Psoas muscle (tissue), 8 donors: ENCODE data around the gene PKNOX2. TPM values are rescaled to one million over a fixed set of nuclear protein-coding genes. Genes with fewer than 3 reads are reported as not detected.

ENCODE experiments used
- ATAC-seq, 4 donors: fragments of 200-7000 bp; cut with Tn5 transposase; one replicate each; pipeline ENCODE4 v1.9.1; 2020; ENCODE audit warnings: moderate library complexity in 3 of 4, mild to moderate bottlenecking in 2 of 4
- DNase-seq, 2 donors: peaks; one replicate each; pipeline ENCODE4 v3.0.0-alpha.2; 2020
- H3K27ac ChIP-seq: fragments of 200-600 bp; one replicate; pipeline ENCODE4 v1.8.0; 2022
- H3K27me3 ChIP-seq, 3 donors: fragments of 200-600 bp in 1 of 3; one replicate each; pipeline versions ENCODE4 v1.6.1 to v1.8.0; 2013 to 2022; ENCODE audit warnings: low read length in 2 of 3, mild to moderate bottlenecking in 2 of 3, moderate library complexity in 1 of 3; ENCODE audit not compliant: insufficient read depth in 3 of 3
- H3K36me3 ChIP-seq, 2 donors: fragments of 200-600 bp in 1 of 2; one replicate each; pipeline versions ENCODE4 v1.6.1 to v1.8.0; 2013 to 2022; ENCODE audit warnings: low read depth in 1 of 2, mild to moderate bottlenecking in 1 of 2, moderate library complexity in 1 of 2; ENCODE audit not compliant: insufficient read depth in 1 of 2
- H3K4me1 ChIP-seq: fragments of 200-600 bp; one replicate; pipeline ENCODE4 v1.8.0; 2022
- H3K4me3 ChIP-seq: fragments of 200-600 bp; one replicate; pipeline ENCODE4 v1.8.0; 2022; ENCODE audit warnings: mild to moderate bottlenecking
- H3K9me3 ChIP-seq: fragments of 200-600 bp; one replicate; pipeline ENCODE4 v1.8.0; 2022
- CTCF ChIP-seq: fragments of 200-600 bp; IDR thresholded peaks from one replicate; pipeline ENCODE4 v1.8.0; 2022; ENCODE audit warnings: antibody characterized with exemption
- WGBS, 3 donors: extraction: QIAGEN DNeasy Blood & Tissue Kit; methylation state at CpG; one replicate each; pipeline versions ENCODE4 v1.1.6 to v1.1.7; 2013; 5-methylcytosine and 5-hydroxymethylcytosine counted together
- intact Hi-C, 2 donors: fragments of 100-400 bp; cut with DNase I; formaldehyde crosslinking; loops; one replicate each; pipeline versions ENCODE4 v1.11.0 to v1.14.2; 2022
- polyA plus RNA-seq, 3 donors: library from polyadenylated mRNA; stranded (reverse); fragments of 200-250 nt; gene quantifications; one replicate each; pipeline ENCODE4 v1.2.3, GENCODE V29; 2013
- total RNA-seq, 4 donors: library from RNA; stranded (reverse); fragmentation: NEBNext Ultra II Directional in 2 of 4; extraction: Animal tissue kit (Norgen Biotek cat#: 25700) in 2 of 4; gene quantifications; one replicate each; pipeline versions ENCODE4 v1.2.1 to v1.2.4, GENCODE V29; 2021 to 2023
- donor health status: healthy with polysubstance abuse.
- donor health status: DM: no; HTN: no; CAD: no; lungs with moderate emphysema.
- donor health status: Bipolar disorder and iron deficiency.
- donor health status: healthy.
- donor health status: DM: yes; HTN: yes; CAD: no.
- donor health status: DM: no; HTN: no; CAD: no.
- donor health status: DM: no; HTN: no; CAD: no.
- donor health status: DM: yes; HTN: yes; CAD: no.

The PKNOX2 gene
- total and polyA plus RNA-seq, 7 donors: 1.8 to 30.5 (median 14.5) TPM

GRCh38 chr11:125167954-125168835, 3.6 kb downstream of the PKNOX2 start:
- 49 to 72% (median 53%) methylated on average over 9 of the region's 9 CpGs for WGBS, 3 donors
- Histone ChIP-seq H3K27ac (peak overlapping the region; percentile 89), H3K4me3 (peak overlapping the region; percentile 84), H3K27me3 (no peaks in the 10 kb centered on the region), H3K9me3 (no peaks in the 10 kb centered on the region), H3K4me1 (peaks cover 56% of the 10 kb centered on the region), H3K36me3 (no peaks in the 10 kb centered on the region)
- no peak for ATAC-seq
- TF ChIP-seq CTCF: no peak
- intact Hi-C loops: loop anchor here (5.0 kb wide), 4 partner anchors 49 to 259 kb away; no protein-coding TSS in a partner anchor
- DNase-seq: no peak

- Histone ChIP-seq H3K27ac (peak overlapping the region; percentile 89), H3K27me3 (no peaks in the 10 kb centered on the region), H3K4me3 (peak overlapping the region; percentile 37), H3K4me1 (peaks cover 55% of the 10 kb centered on the region), H3K36me3 (no peaks in the 10 kb centered on the region), H3K9me3 (no peaks in the 10 kb centered on the region)
- TF ChIP-seq CTCF: no peak
- intact Hi-C loops: loop anchor here (5.0 kb wide), 4 partner anchors 48 to 258 kb away; no protein-coding TSS in a partner anchor
- ATAC-seq (peak in 3 of 4 donors; percentile 44 to 50 (median 45)), DNase-seq (no peak)
- whole genome bisulfite sequencing, 3 donors: 18 to 27% (median 23%) methylated on average over 14 of the region's 14 CpGs
Measured at GRCh38 chr11:125168918-125169456, 4.4 kb downstream of the PKNOX2 start.

GRCh38 chr11:125170001-125170509, 5.5 kb downstream of the PKNOX2 start:
- no peak for DNase-seq
- no peak for TF ChIP-seq CTCF
- 39 to 77% (median 39%) methylated on average over 9 of the region's 9 CpGs for WGBS, 3 donors
- intact Hi-C loops: loop anchor here in 1 of 2 donors (5.0 kb wide), 1 partner anchor 42 kb away; no protein-coding TSS in a partner anchor
- H3K27me3 ChIP-seq: no peaks in the 10 kb centered on the region
- H3K27ac ChIP-seq: peak overlapping the region; percentile 89
- no peaks in the 10 kb centered on the region for H3K9me3 ChIP-seq
- peaks cover 51% of the 10 kb centered on the region for H3K4me1 ChIP-seq
- no peak for ATAC-seq
- H3K4me3 ChIP-seq: peak overlapping the region; percentile 37
- H3K36me3 ChIP-seq: no peaks in the 10 kb centered on the region

GRCh38 chr11:125170510-125171031, 6.0 kb downstream of the PKNOX2 start:
- 13 to 31% (median 20%) methylated on average over 12 of the region's 12 CpGs for WGBS, 3 donors
- Histone ChIP-seq H3K4me1 (peaks cover 51% of the 10 kb centered on the region), H3K27ac (peak overlapping the region; percentile 89), H3K9me3 (no peaks in the 10 kb centered on the region), H3K27me3 (no peaks in the 10 kb centered on the region), H3K4me3 (peak overlapping the region; percentile 37), H3K36me3 (no peaks in the 10 kb centered on the region)
- TF ChIP-seq CTCF: no peak
- DNase-seq: peak; percentile 58 to 76
- intact Hi-C loops: loop anchor here in 1 of 2 donors (5.0 kb wide), 1 partner anchor 42 kb away; no protein-coding TSS in a partner anchor
- peak in 3 of 4 donors; percentile 17 to 38 (median 25) for ATAC-seq
